Astrocyte of the spinal cord (primary cell): ENCODE measurements around the gene BCS1L.
A peak's percentile ranks its signal among the peaks of the same experiment; 100 is the strongest.

ENCODE experiments used
- DNase-seq: peaks from one replicate; pipeline ENCODE4 v3.0.0; 2011; ENCODE audit warnings: low read depth, low spot score
- H3K4me3 ChIP-seq: 2 replicates; pipeline ENCODE4 v1.5.1; 2011; ENCODE audit warnings: low read depth, mild to moderate bottlenecking, low read length, moderate library complexity
- in situ Hi-C: cut with HindIII; loops from 2 replicates; pipeline ENCODE4 v1.10.0; 2017; ENCODE audit warnings: low sequenced_read_pairs
- TF ChIP-seq, protein P1 (sequence below): IDR thresholded peaks from 2 replicates; pipeline ENCODE4 v1.5.1; 2012; ENCODE audit warnings: low read depth, mild to moderate bottlenecking, low read length, inconsistent platforms

The BCS1L gene

DNA sequence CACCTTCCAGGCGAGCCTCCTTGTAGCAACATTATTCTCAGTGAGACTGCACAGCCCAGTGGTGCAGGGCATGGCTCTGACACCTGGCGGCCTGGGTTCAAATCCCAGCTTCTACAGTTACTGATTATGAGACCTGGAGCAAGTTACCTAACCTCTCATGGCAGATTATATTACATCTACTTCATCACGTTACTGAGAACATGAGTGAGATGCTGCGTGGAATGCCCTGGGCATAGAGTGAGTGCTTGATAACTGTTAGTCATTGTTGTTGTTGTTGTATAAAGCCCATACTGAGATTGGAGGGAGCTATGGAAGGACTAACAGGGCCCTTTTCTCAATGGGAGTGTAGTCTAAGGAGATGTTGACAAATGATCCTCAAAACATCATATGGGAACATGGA lies 33.1 kb upstream of the BCS1L start:
- no peak overlapping the region for H3K4me3 ChIP-seq
- TF ChIP-seq, protein P1, sequence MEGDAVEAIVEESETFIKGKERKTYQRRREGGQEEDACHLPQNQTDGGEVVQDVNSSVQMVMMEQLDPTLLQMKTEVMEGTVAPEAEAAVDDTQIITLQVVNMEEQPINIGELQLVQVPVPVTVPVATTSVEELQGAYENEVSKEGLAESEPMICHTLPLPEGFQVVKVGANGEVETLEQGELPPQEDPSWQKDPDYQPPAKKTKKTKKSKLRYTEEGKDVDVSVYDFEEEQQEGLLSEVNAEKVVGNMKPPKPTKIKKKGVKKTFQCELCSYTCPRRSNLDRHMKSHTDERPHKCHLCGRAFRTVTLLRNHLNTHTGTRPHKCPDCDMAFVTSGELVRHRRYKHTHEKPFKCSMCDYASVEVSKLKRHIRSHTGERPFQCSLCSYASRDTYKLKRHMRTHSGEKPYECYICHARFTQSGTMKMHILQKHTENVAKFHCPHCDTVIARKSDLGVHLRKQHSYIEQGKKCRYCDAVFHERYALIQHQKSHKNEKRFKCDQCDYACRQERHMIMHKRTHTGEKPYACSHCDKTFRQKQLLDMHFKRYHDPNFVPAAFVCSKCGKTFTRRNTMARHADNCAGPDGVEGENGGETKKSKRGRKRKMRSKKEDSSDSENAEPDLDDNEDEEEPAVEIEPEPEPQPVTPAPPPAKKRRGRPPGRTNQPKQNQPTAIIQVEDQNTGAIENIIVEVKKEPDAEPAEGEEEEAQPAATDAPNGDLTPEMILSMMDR: no peak
- no peak for DNase-seq
- in situ Hi-C loops: no loop called here

- TF ChIP-seq, protein P1: no peak
- H3K4me3 ChIP-seq: no peak overlapping the region
- no peak for DNase-seq
- in situ Hi-C loops: no loop called here
These were observed 31.5 kb upstream of the BCS1L start for GRCh38 chr2:218627939-218628338.

DNA sequence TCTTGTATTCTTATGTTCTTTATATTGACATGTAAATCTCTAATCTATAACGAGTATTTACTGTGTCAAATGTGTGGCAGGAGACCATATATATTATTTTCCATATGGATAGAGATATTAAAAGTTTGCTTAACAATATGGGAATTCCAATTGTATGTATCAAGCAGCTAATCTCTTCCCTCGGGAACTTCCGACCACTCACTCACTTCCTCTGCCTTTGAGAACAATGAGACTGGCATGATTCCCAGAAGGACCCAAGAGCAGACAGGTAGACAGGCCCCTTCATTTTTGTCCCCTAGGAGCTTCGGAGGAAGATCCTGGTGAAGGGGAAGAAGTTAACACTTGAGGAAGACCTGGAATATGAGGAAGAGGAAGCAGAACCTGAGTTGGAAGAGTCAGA lies 27.6 kb upstream of the BCS1L start:
- H3K4me3 ChIP-seq: no peak overlapping the region
- in situ Hi-C loops: no loop called here
- TF ChIP-seq, protein P1: no peak
- DNase-seq: peak; percentile 14

DNA sequence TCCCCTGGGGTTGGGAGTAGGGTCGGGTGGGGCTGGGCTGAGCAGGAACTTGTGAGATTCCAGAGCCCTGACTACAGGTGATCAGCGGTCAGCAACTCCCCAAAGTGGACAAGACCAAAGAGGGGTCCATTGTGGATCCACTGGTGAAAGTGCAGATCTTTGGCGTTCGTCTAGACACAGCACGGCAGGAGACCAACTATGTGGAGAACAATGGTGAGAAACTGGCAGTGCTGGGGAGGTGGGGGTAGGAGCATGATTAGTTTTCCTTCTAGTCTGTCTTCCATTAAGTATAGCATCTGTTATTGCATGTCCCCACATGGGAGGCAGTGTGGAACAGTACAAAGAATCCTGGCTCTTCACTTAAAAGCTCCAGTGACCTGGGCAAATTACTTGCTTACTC lies 23.8 kb upstream of the BCS1L start:
- H3K4me3 ChIP-seq: no peak overlapping the region
- DNase-seq: no peak
- TF ChIP-seq, protein P1: no peak
- in situ Hi-C loops: no loop called here

DNA sequence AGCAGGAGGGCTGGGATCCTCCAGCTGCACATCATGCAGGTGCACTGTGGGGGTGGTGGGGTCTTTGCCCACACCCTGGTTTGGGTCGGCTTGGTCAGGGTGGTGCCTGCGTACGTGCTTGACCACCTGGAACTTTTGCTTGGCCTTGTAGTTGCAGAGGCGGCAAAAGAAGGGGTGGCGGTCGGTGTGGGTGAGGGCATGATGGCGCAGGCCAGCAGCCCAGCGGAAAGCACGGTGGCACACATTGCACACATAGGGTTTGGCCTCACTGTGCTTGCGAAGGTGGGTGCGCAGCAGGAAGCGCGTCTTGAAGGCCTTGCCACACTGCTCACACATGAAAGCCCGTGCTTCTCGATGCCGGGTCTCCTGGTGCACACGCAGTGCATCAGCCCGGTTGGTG lies 21.1 kb upstream of the BCS1L start:
- in situ Hi-C loops: no loop called here
- no peak overlapping the region for H3K4me3 ChIP-seq
- TF ChIP-seq, protein P1: no peak
- DNase-seq: no peak

- in situ Hi-C loops: no loop called here
- no peak for DNase-seq
- H3K4me3 ChIP-seq: no peak overlapping the region
- TF ChIP-seq, protein P1: no peak
These were observed 17.3 kb upstream of the BCS1L start for GRCh38 chr2:218642121-218642656.

DNA sequence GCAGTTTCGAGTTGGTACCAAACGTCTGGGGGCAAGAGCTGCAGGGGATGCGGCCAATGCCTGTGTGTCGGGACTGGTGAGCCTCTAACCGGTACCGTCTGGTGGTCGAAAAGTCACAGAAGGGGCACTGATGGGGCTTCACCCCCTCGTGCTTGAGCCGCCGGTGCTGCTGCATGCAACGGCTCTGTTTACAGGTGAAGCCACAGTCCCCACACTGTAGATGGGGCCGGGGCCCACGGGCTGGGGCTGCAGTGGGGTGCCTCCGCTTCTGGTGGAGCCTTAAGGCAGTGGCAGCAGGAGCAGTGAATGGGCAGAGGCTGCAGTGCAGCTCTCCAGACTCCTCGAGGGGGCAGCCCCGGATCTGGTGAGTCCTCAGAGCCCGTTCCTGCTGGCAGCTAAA lies 16.7 kb upstream of the BCS1L start:
- in situ Hi-C loops: no loop called here
- no peak for DNase-seq

More for the DNA sequence above, 16.7 kb upstream of the BCS1L start:
- TF ChIP-seq, protein P1: no peak
- H3K4me3 ChIP-seq: no peak overlapping the region
